Regular cardiac myocyte (primary cell): ENCODE results near the gene LDHB. TPM values are rescaled to one million over a fixed set of nuclear protein-coding genes. Genes with fewer than 3 reads are reported as not detected.

Experiments
- total RNA-seq: library from RNA; depleted of rRNA; stranded (reverse); fragments of >200 nt; gene quantifications from 2 replicates; pipeline ENCODE4 v1.2.3, GENCODE V29; 2014

Gene LDHB
- total RNA-seq, result 697 and 890 TPM in 2 replicates

GRCh38 chr12:21657326-21658077 lies at the start of gene LDHB:
LDHB (minus strand) TSS chr12:21657842; CDS start chr12:21654671, 3,171 bp downstream.

GRCh38 chr12:21604245-21605101 lies 53.2 kb downstream of the LDHB start, which contains the start of gene GYS2:
GYS2 (minus strand) TSS chr12:21604847; CDS start chr12:21604592, 255 bp downstream.

Other genes starting within 250 kb of the LDHB start
- gene PYROXD1, start 220.2 kb downstream of the LDHB start, total RNA-seq, result 10.4 and 18.0 TPM in 2 replicates
- 85.1 and 153 TPM in 2 replicates for gene RECQL, start 156.2 kb downstream of the LDHB start, total RNA-seq
- gene GOLT1B, start 156.1 kb downstream of the LDHB start, total RNA-seq, result 97.0 and 109 TPM in 2 replicates
- gene SPX, start 131.5 kb downstream of the LDHB start, total RNA-seq, result 0.38 and 0.85 TPM in 2 replicates
- gene GYS2, start 53.0 kb downstream of the LDHB start, total RNA-seq, result not detected in 2 replicates
- gene KCNJ8, start 116.9 kb upstream of the LDHB start, total RNA-seq, result 24.7 and 62.0 TPM in 2 replicates